Mesenchymal stem cell (in vitro differentiated cells and primary cell): ENCODE data around the gene TRPM3.

ENCODE experiments used
- DNase-seq: peaks from one replicate; pipeline ENCODE4 v3.0.0-alpha.2; 2013
- H2AFZ ChIP-seq: one replicate; pipeline ENCODE4 v1.6.1; 2013; ENCODE audit warnings: low read depth, mild to moderate bottlenecking, control low read depth, inconsistent platforms, low read length, moderate library complexity
- H2AK5ac ChIP-seq: 2 replicates; pipeline ENCODE4 v1.6.1; 2013; ENCODE audit warnings: low read length, moderate library complexity, mild to moderate bottlenecking, inconsistent platforms; ENCODE audit not compliant: severe bottlenecking
- H2BK120ac ChIP-seq: one replicate; pipeline ENCODE4 v1.6.1; 2013; ENCODE audit warnings: low read depth, mild to moderate bottlenecking, inconsistent platforms, low read length, moderate library complexity
- H2BK12ac ChIP-seq, 2 experiments: one replicate each; pipeline ENCODE4 v1.6.1; 2013; ENCODE audit warnings: inconsistent platforms in 2 of 2, low read length in 2 of 2, mild to moderate bottlenecking in 2 of 2, moderate library complexity in 2 of 2, control low read depth in 1 of 2
- H2BK15ac ChIP-seq: one replicate; pipeline ENCODE4 v1.6.1; 2013; ENCODE audit warnings: mild to moderate bottlenecking, low read depth, inconsistent platforms; ENCODE audit not compliant: poor library complexity, severe bottlenecking
- H2BK5ac ChIP-seq: 2 replicates; pipeline ENCODE4 v1.6.1; 2013; ENCODE audit warnings: low read depth, mild to moderate bottlenecking, low read length, control low read depth, inconsistent platforms; ENCODE audit not compliant: poor library complexity, severe bottlenecking
- H3K14ac ChIP-seq, 2 experiments: one replicate each; pipeline ENCODE4 v1.6.1; 2013; ENCODE audit warnings: inconsistent platforms in 2 of 2, low read length in 2 of 2, control low read depth in 1 of 2, mild to moderate bottlenecking in 1 of 2, moderate library complexity in 1 of 2
- H3K18ac ChIP-seq, 2 experiments: one replicate each; pipeline ENCODE4 v1.6.1; 2013; ENCODE audit warnings: inconsistent platforms in 2 of 2, low read length in 2 of 2, control low read depth in 1 of 2, low read depth in 1 of 2, mild to moderate bottlenecking in 1 of 2
- H3K23ac ChIP-seq, 2 experiments: one replicate each; pipeline ENCODE4 v1.6.1; 2013; ENCODE audit warnings: inconsistent platforms in 2 of 2, low read length in 2 of 2, mild to moderate bottlenecking in 2 of 2, moderate library complexity in 2 of 2, control low read depth in 1 of 2
- H3K27ac ChIP-seq: 2 replicates; pipeline ENCODE4 v1.5.1; 2013; ENCODE audit warnings: mild to moderate bottlenecking, moderate library complexity, low read length, control low read depth, inconsistent platforms; ENCODE audit not compliant: poor library complexity, severe bottlenecking
- H3K27me3 ChIP-seq, 2 experiments: 2 replicates each; pipeline versions ENCODE4 v1.6.1 to v1.7.0; 2013; ENCODE audit warnings: low read length in 2 of 2, mild to moderate bottlenecking in 2 of 2, moderate library complexity in 2 of 2, control low read depth in 1 of 2, inconsistent platforms in 1 of 2; ENCODE audit not compliant: control insufficient read depth in 1 of 2, insufficient read depth in 1 of 2
- H3K36me3 ChIP-seq, 2 experiments: 2 replicates each; pipeline versions ENCODE4 v1.6.1 to v1.7.0; 2013; ENCODE audit warnings: low read length in 2 of 2, control low read depth in 1 of 2, inconsistent platforms in 1 of 2, low read depth in 1 of 2, mild to moderate bottlenecking in 1 of 2; ENCODE audit not compliant: insufficient read depth in 2 of 2, control insufficient read depth in 1 of 2
- H3K4ac ChIP-seq, 2 experiments: one replicate each; pipeline ENCODE4 v1.6.1; 2013; ENCODE audit warnings: inconsistent platforms in 2 of 2, low read length in 2 of 2, mild to moderate bottlenecking in 2 of 2, moderate library complexity in 2 of 2, control low read depth in 1 of 2, low read depth in 1 of 2
- H3K4me1 ChIP-seq: 2 replicates; pipeline ENCODE4 v1.6.1; 2013; ENCODE audit warnings: low read depth, low read length, control low read depth; ENCODE audit not compliant: control insufficient read depth, insufficient read depth
- H3K4me2 ChIP-seq: 2 replicates; pipeline ENCODE4 v1.6.1; 2013; ENCODE audit warnings: low read length, mild to moderate bottlenecking, inconsistent platforms; ENCODE audit not compliant: poor library complexity, severe bottlenecking
- H3K4me3 ChIP-seq, 2 experiments: 2 replicates each; pipeline versions ENCODE4 v1.5.1 to v1.7.0; 2013; ENCODE audit warnings: low read length in 2 of 2, mild to moderate bottlenecking in 2 of 2, control low read depth in 1 of 2, low read depth in 1 of 2; ENCODE audit not compliant: insufficient read depth in 1 of 2
- H3K79me1 ChIP-seq: replicated peaks from 2 replicates; pipeline ENCODE4 v1.6.1; 2013; ENCODE audit warnings: mild to moderate bottlenecking, control low read depth, low read length, inconsistent platforms; ENCODE audit not compliant: poor library complexity, severe bottlenecking
- H3K9ac ChIP-seq: 2 replicates; pipeline ENCODE4 v1.7.0; 2013; ENCODE audit warnings: mild to moderate bottlenecking, low read length, moderate library complexity
- H3K9me3 ChIP-seq: 2 replicates; pipeline ENCODE4 v1.7.0; 2013; ENCODE audit warnings: mild to moderate bottlenecking, low read length; ENCODE audit not compliant: control insufficient read depth
- H4K8ac ChIP-seq: one replicate; pipeline ENCODE4 v1.6.1; 2013; ENCODE audit warnings: inconsistent platforms, mild to moderate bottlenecking, low read length, moderate library complexity
- H4K91ac ChIP-seq: one replicate; pipeline ENCODE4 v1.6.1; 2013; ENCODE audit warnings: mild to moderate bottlenecking, low read length, inconsistent platforms
- WGBS: methylation state at CpG from one replicate; pipeline ENCODE4 v1.1.7; 2013; ENCODE audit warnings: mixed read lengths; 5-methylcytosine and 5-hydroxymethylcytosine counted together

TRPM3 gene

DNA sequence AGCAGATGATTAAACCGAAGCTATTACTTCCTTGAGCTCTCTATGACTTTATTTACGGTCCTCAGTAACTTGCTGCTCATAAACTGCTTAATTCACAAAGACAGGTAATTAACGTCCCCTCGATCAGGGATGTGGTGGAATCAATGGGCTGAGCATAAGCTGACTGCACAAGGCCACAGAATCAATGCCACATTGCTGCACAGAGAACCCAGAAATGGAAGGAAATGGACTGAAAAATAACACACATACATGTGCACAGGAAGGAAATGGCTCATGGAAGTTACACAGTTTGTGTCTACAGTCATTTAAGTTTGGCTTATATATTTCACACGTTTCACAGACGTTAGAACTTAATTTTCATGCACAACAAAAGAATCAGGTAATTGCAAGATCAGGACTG, 588.7 kb downstream of the TRPM3 start:
- H2BK120ac ChIP-seq = no peak overlapping the region
- WGBS = 86% methylated on average over 6 of the region's 6 CpGs
- H3K79me1 ChIP-seq = no peaks in the 10 kb centered on the region
- H2AK5ac ChIP-seq = no peak overlapping the region
- H4K91ac ChIP-seq = no peak overlapping the region
- DNase-seq = no peak
- no peaks in the 10 kb centered on the region for H3K9me3 ChIP-seq
- no peak overlapping the region for H2BK5ac ChIP-seq
- H3K9ac ChIP-seq = no peak overlapping the region
- no peak overlapping the region for H3K4ac ChIP-seq
- H3K4me1 ChIP-seq = no peaks in the 10 kb centered on the region
- H3K36me3 ChIP-seq = no peaks in the 10 kb centered on the region
- H3K4me2 ChIP-seq = no peak overlapping the region
- H2AFZ ChIP-seq = no peak overlapping the region
- no peaks in the 10 kb centered on the region for H3K27me3 ChIP-seq
- H3K23ac ChIP-seq = no peak overlapping the region
- no peak overlapping the region for H2BK12ac ChIP-seq
- H3K14ac ChIP-seq = no peak overlapping the region
- no peak overlapping the region for H3K18ac ChIP-seq
- no peak overlapping the region for H2BK15ac ChIP-seq
- no peak overlapping the region for H3K4me3 ChIP-seq
- H4K8ac ChIP-seq = no peak overlapping the region
- no peak overlapping the region for H3K27ac ChIP-seq

DNA sequence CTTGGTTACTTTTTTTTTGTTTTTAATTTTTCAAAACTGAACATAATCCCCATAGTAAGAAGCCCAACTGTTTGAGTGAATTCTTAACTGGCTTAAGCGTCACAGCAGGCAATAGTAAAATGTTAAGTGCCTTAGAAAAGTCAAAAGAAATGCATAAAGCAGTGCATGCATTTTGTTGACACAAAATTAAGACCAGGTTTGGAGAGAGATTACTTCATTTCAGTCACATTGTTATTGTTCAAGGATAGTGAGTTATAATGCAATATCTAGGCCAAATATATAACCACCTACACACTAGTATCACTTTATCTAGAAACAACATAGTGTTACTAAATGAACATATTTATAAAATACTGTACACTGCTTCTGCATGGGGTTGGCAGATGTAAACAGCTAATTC, 590.1 kb downstream of the TRPM3 start:
- Histone ChIP-seq H3K4me3 (no peak overlapping the region), H2AK5ac (no peak overlapping the region), H4K8ac (no peak overlapping the region), H3K9me3 (no peaks in the 10 kb centered on the region), H3K27me3 (no peaks in the 10 kb centered on the region), H3K27ac (no peak overlapping the region), H2BK120ac (no peak overlapping the region), H2BK5ac (no peak overlapping the region), H3K4me2 (no peak overlapping the region), H3K18ac (no peak overlapping the region), H3K4ac (no peak overlapping the region), H3K9ac (no peak overlapping the region), H3K36me3 (no peaks in the 10 kb centered on the region), H3K79me1 (no peaks in the 10 kb centered on the region), H3K23ac (no peak overlapping the region), H2BK12ac (no peak overlapping the region), H2AFZ (no peak overlapping the region), H3K14ac (no peak overlapping the region), H2BK15ac (no peak overlapping the region), H3K4me1 (no peaks in the 10 kb centered on the region), H4K91ac (no peak overlapping the region)
- no peak for DNase-seq
- 82% methylated on average over 1 of the region's 1 CpG for WGBS

GRCh38 chr9:70530716-70531115, 590.7 kb downstream of the TRPM3 start:
- no peaks in the 10 kb centered on the region for H3K36me3 ChIP-seq
- WGBS = 82% methylated on average over 5 of the region's 5 CpGs
- H3K14ac ChIP-seq = no peak overlapping the region
- H2BK15ac ChIP-seq = no peak overlapping the region
- H2BK12ac ChIP-seq = no peak overlapping the region
- no peak overlapping the region for H2AFZ ChIP-seq
- no peak for DNase-seq
- H3K4ac ChIP-seq = no peak overlapping the region
- no peak overlapping the region for H2BK5ac ChIP-seq
- no peaks in the 10 kb centered on the region for H3K9me3 ChIP-seq
- no peak overlapping the region for H2BK120ac ChIP-seq
- H3K9ac ChIP-seq = no peak overlapping the region
- no peaks in the 10 kb centered on the region for H3K79me1 ChIP-seq
- no peak overlapping the region for H4K91ac ChIP-seq
- no peak overlapping the region for H3K23ac ChIP-seq
- no peaks in the 10 kb centered on the region for H3K4me1 ChIP-seq
- no peak overlapping the region for H3K27ac ChIP-seq
- H3K4me3 ChIP-seq = no peak overlapping the region
- H3K4me2 ChIP-seq = no peak overlapping the region
- H2AK5ac ChIP-seq = no peak overlapping the region
- H4K8ac ChIP-seq = no peak overlapping the region
- H3K18ac ChIP-seq = no peak overlapping the region
- H3K27me3 ChIP-seq = no peaks in the 10 kb centered on the region

- H2BK12ac ChIP-seq = no peak overlapping the region
- H3K36me3 ChIP-seq = no peaks in the 10 kb centered on the region
- H4K8ac ChIP-seq = no peak overlapping the region
- H3K4me1 ChIP-seq = no peaks in the 10 kb centered on the region
- no peak overlapping the region for H4K91ac ChIP-seq
- no peak overlapping the region for H3K18ac ChIP-seq
- H3K4me2 ChIP-seq = no peak overlapping the region
- no peak overlapping the region for H3K27ac ChIP-seq
- no peak overlapping the region for H3K14ac ChIP-seq
- peaks cover 1% of the 10 kb centered on the region for H3K9me3 ChIP-seq
- H3K9ac ChIP-seq = no peak overlapping the region
- no peak overlapping the region for H3K23ac ChIP-seq
- H3K27me3 ChIP-seq = no peaks in the 10 kb centered on the region
- no peak overlapping the region for H2BK5ac ChIP-seq
- no peak overlapping the region for H3K4me3 ChIP-seq
- no peak overlapping the region for H2AFZ ChIP-seq
- H2BK120ac ChIP-seq = no peak overlapping the region
- no peak overlapping the region for H3K4ac ChIP-seq
- no peak overlapping the region for H2AK5ac ChIP-seq
- 92% methylated on average over 7 of the region's 7 CpGs for WGBS
- no peak for DNase-seq
- H2BK15ac ChIP-seq = no peak overlapping the region
- no peaks in the 10 kb centered on the region for H3K79me1 ChIP-seq
These were observed 591.6 kb downstream of the TRPM3 start for GRCh38 chr9:70529833-70530232.
